WERI-Rb-1 (cell line): ENCODE results near the gene SKAP1.
"Not testable (repeated sequence)": the region's sequence is repeated elsewhere in the genome, so short reads cannot be mapped to it uniquely, and the experiment has no call there.

ENCODE experiments used
- DNase-seq: peaks from one replicate; pipeline ENCODE4 v3.0.0-alpha.2; 2020
- H3K27ac ChIP-seq: fragments of 250-450 bp; sonication (Bioruptor Pico); 2 replicates; pipeline ENCODE4 v1.5.1; 2020; ENCODE audit warnings: mild to moderate bottlenecking, moderate library complexity
- H3K27me3 ChIP-seq: fragments of 250-450 bp; sonication (Bioruptor Pico); 2 replicates; pipeline ENCODE4 v1.5.1; 2021; ENCODE audit warnings: mild to moderate bottlenecking, low read depth, moderate library complexity; ENCODE audit not compliant: insufficient read depth, severe bottlenecking
- H3K36me3 ChIP-seq: fragments of 250-450 bp; sonication (Bioruptor Pico); 2 replicates; pipeline ENCODE4 v1.5.1; 2020; ENCODE audit warnings: mild to moderate bottlenecking, moderate library complexity
- H3K4me3 ChIP-seq: 2 replicates; pipeline ENCODE4 v1.5.1; 2011; ENCODE audit warnings: low read depth, mild to moderate bottlenecking, control low read depth, low read length
- H3K9me3 ChIP-seq: fragments of 250-450 bp; sonication (Bioruptor Pico); 2 replicates; pipeline ENCODE4 v1.5.1; 2021; ENCODE audit warnings: mild to moderate bottlenecking, moderate library complexity; ENCODE audit not compliant: severe bottlenecking
- CTCF ChIP-seq: IDR thresholded peaks from 2 replicates; pipeline ENCODE4 v1.5.1; 2011; ENCODE audit warnings: low read depth, mild to moderate bottlenecking, control low read depth, inconsistent platforms, low read length

Gene SKAP1

GRCh38 chr17:48207776-48208544 is 222.1 kb downstream of the SKAP1 start:
- H3K9me3 ChIP-seq = no peaks in the 10 kb centered on the region
- no peak for TF ChIP-seq CTCF
- no peaks in the 10 kb centered on the region for H3K36me3 ChIP-seq
- no peak overlapping the region for H3K27ac ChIP-seq
- H3K4me3 ChIP-seq = no peak overlapping the region
- no peaks in the 10 kb centered on the region for H3K27me3 ChIP-seq
- no peak for DNase-seq

- not testable (repeated sequence) for H3K27ac ChIP-seq, DNase-seq, H3K27me3 ChIP-seq, H3K9me3 ChIP-seq, H3K36me3 ChIP-seq, H3K4me3 ChIP-seq
Observed at GRCh38 chr17:48207036-48207435, 223.0 kb downstream of the SKAP1 start.

- no peaks in the 10 kb centered on the region for H3K27me3 ChIP-seq
Observed at GRCh38 chr17:48202959-48203358, 227.1 kb downstream of the SKAP1 start.

GRCh38 chr17:48198950-48199541 is 231.0 kb downstream of the SKAP1 start:
- Histone ChIP-seq H3K9me3 (no peaks in the 10 kb centered on the region), H3K27me3 (no peaks in the 10 kb centered on the region), H3K4me3 (no peak overlapping the region), H3K36me3 (no peaks in the 10 kb centered on the region), H3K27ac (no peak overlapping the region)
- DNase-seq = no peak
- no peak for TF ChIP-seq CTCF

More at GRCh38 chr17:48202959-48203358, 227.1 kb downstream of the SKAP1 start:
- no peak overlapping the region for H3K27ac ChIP-seq
- H3K36me3 ChIP-seq = no peaks in the 10 kb centered on the region
- TF ChIP-seq CTCF = no peak
- H3K4me3 ChIP-seq = no peak overlapping the region
- no peak for DNase-seq
- H3K9me3 ChIP-seq = no peaks in the 10 kb centered on the region

- no peak for TF ChIP-seq CTCF
- no peaks in the 10 kb centered on the region for H3K9me3 ChIP-seq
- no peak overlapping the region for H3K27ac ChIP-seq
- no peak overlapping the region for H3K4me3 ChIP-seq
- no peak for DNase-seq
- no peaks in the 10 kb centered on the region for H3K36me3 ChIP-seq
- H3K27me3 ChIP-seq = no peaks in the 10 kb centered on the region
Observed at GRCh38 chr17:48195910-48196309, 234.1 kb downstream of the SKAP1 start.

GRCh38 chr17:48194097-48194550 is 235.9 kb downstream of the SKAP1 start:
- Histone ChIP-seq H3K9me3 (no peaks in the 10 kb centered on the region), H3K4me3 (no peak overlapping the region), H3K27ac (no peak overlapping the region), H3K27me3 (no peaks in the 10 kb centered on the region), H3K36me3 (no peaks in the 10 kb centered on the region)
- no peak for DNase-seq
- TF ChIP-seq CTCF = no peak
